PFSK-1 (cell line): ENCODE results near the gene TGM1.

ENCODE experiments used
- FOXP2 ChIP-seq: optimal IDR thresholded peaks from 2 replicates; pipeline ENCODE3; 2011; ENCODE audit warnings: borderline replicate concordance, control low read depth, inconsistent platforms; ENCODE audit not compliant: insufficient read depth; ENCODE audit errors: extremely low read length, extremely low read depth
- POLR2AphosphoS5 ChIP-seq: IDR thresholded peaks from 2 replicates; pipeline ENCODE4 v1.6.1; 2012; ENCODE audit warnings: low read depth, mild to moderate bottlenecking, control low read depth, low read length, moderate library complexity
- SIN3A ChIP-seq: IDR thresholded peaks from 2 replicates; pipeline ENCODE4 v1.6.1; 2012; ENCODE audit warnings: mild to moderate bottlenecking, low read length, moderate library complexity, borderline replicate concordance; ENCODE audit not compliant: insufficient read depth
- TAF1 ChIP-seq: IDR thresholded peaks from 2 replicates; pipeline ENCODE4 v1.6.1; 2012; ENCODE audit warnings: low read length, control low read depth, borderline replicate concordance; ENCODE audit not compliant: insufficient read depth
- TF ChIP-seq, protein P1 (sequence below), 2 experiments: IDR thresholded peaks; 2 replicates each; pipeline versions ENCODE4 v1.6.1 to v1.8.0; 2011 to 2012; ENCODE audit warnings: low read depth in 2 of 2, low read length in 2 of 2, control low read depth in 1 of 2, inconsistent platforms in 1 of 2, mild to moderate bottlenecking in 1 of 2, moderate library complexity in 1 of 2; ENCODE audit not compliant: insufficient read depth in 1 of 2

TGM1 gene

GRCh38 chr14:24304019-24304387 is 41.0 kb upstream of the TGM1 start:
- TF ChIP-seq SIN3A (no peak), TAF1 (no peak), POLR2AphosphoS5 (no peak), FOXP2 (no peak)
- TF ChIP-seq, protein P1, sequence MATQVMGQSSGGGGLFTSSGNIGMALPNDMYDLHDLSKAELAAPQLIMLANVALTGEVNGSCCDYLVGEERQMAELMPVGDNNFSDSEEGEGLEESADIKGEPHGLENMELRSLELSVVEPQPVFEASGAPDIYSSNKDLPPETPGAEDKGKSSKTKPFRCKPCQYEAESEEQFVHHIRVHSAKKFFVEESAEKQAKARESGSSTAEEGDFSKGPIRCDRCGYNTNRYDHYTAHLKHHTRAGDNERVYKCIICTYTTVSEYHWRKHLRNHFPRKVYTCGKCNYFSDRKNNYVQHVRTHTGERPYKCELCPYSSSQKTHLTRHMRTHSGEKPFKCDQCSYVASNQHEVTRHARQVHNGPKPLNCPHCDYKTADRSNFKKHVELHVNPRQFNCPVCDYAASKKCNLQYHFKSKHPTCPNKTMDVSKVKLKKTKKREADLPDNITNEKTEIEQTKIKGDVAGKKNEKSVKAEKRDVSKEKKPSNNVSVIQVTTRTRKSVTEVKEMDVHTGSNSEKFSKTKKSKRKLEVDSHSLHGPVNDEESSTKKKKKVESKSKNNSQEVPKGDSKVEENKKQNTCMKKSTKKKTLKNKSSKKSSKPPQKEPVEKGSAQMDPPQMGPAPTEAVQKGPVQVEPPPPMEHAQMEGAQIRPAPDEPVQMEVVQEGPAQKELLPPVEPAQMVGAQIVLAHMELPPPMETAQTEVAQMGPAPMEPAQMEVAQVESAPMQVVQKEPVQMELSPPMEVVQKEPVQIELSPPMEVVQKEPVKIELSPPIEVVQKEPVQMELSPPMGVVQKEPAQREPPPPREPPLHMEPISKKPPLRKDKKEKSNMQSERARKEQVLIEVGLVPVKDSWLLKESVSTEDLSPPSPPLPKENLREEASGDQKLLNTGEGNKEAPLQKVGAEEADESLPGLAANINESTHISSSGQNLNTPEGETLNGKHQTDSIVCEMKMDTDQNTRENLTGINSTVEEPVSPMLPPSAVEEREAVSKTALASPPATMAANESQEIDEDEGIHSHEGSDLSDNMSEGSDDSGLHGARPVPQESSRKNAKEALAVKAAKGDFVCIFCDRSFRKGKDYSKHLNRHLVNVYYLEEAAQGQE (IDR thresholded peaks at IDR 0.05; ENCODE audit: insufficient read depth in 1 of 2, low read depth in 2 of 2, low read length in 2 of 2), result no peak

- TF ChIP-seq FOXP2, result no peak
- TF ChIP-seq TAF1, result no peak
- no peak for TF ChIP-seq SIN3A
- TF ChIP-seq POLR2AphosphoS5, result no peak
- TF ChIP-seq, protein P1 (IDR thresholded peaks at IDR 0.05; ENCODE audit: insufficient read depth in 1 of 2, low read depth in 2 of 2, low read length in 2 of 2), result no peak
Observed at GRCh38 chr14:24300326-24300980, 37.5 kb upstream of the TGM1 start.

GRCh38 chr14:24299255-24300191 is 36.5 kb upstream of the TGM1 start, which contains the start of the genes DHRS1 and NOP9:
Gene DHRS1, minus strand, starts transcription at chr14:24299780. Its CDS starts 674 bp downstream, at chr14:24299106.
Gene NOP9, plus strand, starts transcription at chr14:24299850. Its CDS starts 105 bp downstream, at chr14:24299955.
- TF ChIP-seq FOXP2 (no peak), POLR2AphosphoS5 (peak; percentile 74), SIN3A (0 out of 2 replicates have a peak, but pooled peaks have one; percentile 62)
- TF ChIP-seq, protein P1 (IDR thresholded peaks at IDR 0.05; ENCODE audit: insufficient read depth in 1 of 2, low read depth in 2 of 2, low read length in 2 of 2), result no peak

DNA sequence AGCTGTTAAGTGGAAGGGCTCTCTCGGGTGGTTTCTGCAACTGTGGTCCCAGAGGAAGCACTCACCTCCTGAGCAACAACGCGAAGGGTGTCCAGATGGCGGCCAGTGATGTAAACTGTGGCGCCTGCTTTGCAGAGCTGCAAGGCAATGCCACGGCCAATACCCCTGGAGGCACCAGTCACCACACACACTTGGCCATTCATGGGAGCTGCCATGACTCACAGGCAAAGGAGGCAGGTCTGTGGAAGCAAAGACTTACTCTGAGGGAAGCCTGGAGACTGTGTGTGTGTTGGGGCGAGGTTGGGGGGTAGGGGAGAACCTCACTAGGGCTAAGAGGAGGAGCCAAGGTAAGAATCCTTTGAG is 35.9 kb upstream of the TGM1 start:
- TF ChIP-seq TAF1 (no peak), POLR2AphosphoS5 (no peak), FOXP2 (no peak), SIN3A (no peak)
- TF ChIP-seq, protein P1 (IDR thresholded peaks at IDR 0.05; ENCODE audit: insufficient read depth in 1 of 2, low read depth in 2 of 2, low read length in 2 of 2), result no peak
